Ishikawa (cell line): ENCODE data around the gene RNASE7.

ENCODE experiments used
- CEBPB ChIP-seq: IDR thresholded peaks from 2 replicates; pipeline ENCODE4 v1.6.1; 2012
- CREB1 ChIP-seq: IDR thresholded peaks from 2 replicates; pipeline ENCODE4 v1.6.1; 2012; ENCODE audit warnings: low read depth
- EGR1 ChIP-seq: IDR thresholded peaks from 2 replicates; pipeline ENCODE4 v1.6.1; 2012
- EP300 ChIP-seq: IDR thresholded peaks from 2 replicates; pipeline ENCODE4 v1.6.1; 2012; ENCODE audit warnings: borderline replicate concordance
- FOXM1 ChIP-seq: IDR thresholded peaks from 2 replicates; pipeline ENCODE4 v1.6.1; 2012; ENCODE audit warnings: low read depth, borderline replicate concordance
- MAX ChIP-seq: IDR thresholded peaks from 2 replicates; pipeline ENCODE4 v1.6.1; 2012
- NFIC ChIP-seq: IDR thresholded peaks from 2 replicates; pipeline ENCODE4 v1.6.1; 2012
- RAD21 ChIP-seq: IDR thresholded peaks from 2 replicates; pipeline ENCODE4 v1.6.1; 2012; ENCODE audit warnings: low read depth
- REST ChIP-seq: IDR thresholded peaks from 2 replicates; pipeline ENCODE4 v1.6.1; 2012; ENCODE audit warnings: low read depth, mild to moderate bottlenecking
- TAF1 ChIP-seq: IDR thresholded peaks from 2 replicates; pipeline ENCODE4 v1.6.1; 2012; ENCODE audit warnings: low read depth, mild to moderate bottlenecking
- TCF12 ChIP-seq: IDR thresholded peaks from 2 replicates; pipeline ENCODE4 v1.6.1; 2012; ENCODE audit warnings: low read depth
- TEAD4 ChIP-seq: IDR thresholded peaks from 2 replicates; pipeline ENCODE4 v1.6.1; 2012
- USF1 ChIP-seq: IDR thresholded peaks from 2 replicates; pipeline ENCODE4 v1.6.1; 2012
- YY1 ChIP-seq: IDR thresholded peaks from 2 replicates; pipeline ENCODE4 v1.6.1; 2012; ENCODE audit warnings: low read depth
- ZBTB7A ChIP-seq: IDR thresholded peaks from 2 replicates; pipeline ENCODE4 v1.6.1; 2012; ENCODE audit warnings: low read depth

Gene RNASE7

GRCh38 chr14:21086908-21087293 lies 44.7 kb downstream of the RNASE7 start:
- TF ChIP-seq MAX (no peak), TAF1 (no peak), YY1 (no peak), CEBPB (no peak), EGR1 (no peak), REST (no peak), EP300 (no peak), CREB1 (no peak), USF1 (no peak), NFIC (no peak), RAD21 (no peak), FOXM1 (no peak), TEAD4 (no peak), TCF12 (no peak), ZBTB7A (no peak)

- TF ChIP-seq REST: no peak
- no peak for TF ChIP-seq EP300
- no peak for TF ChIP-seq TCF12
- no peak for TF ChIP-seq TAF1
- TF ChIP-seq TEAD4: no peak
- no peak for TF ChIP-seq CREB1
- no peak for TF ChIP-seq EGR1
- TF ChIP-seq RAD21: no peak
- no peak for TF ChIP-seq MAX
- TF ChIP-seq CEBPB: no peak
Measured at GRCh38 chr14:21087294-21088091, 45.3 kb downstream of the RNASE7 start.

- TF ChIP-seq TEAD4: no peak
- TF ChIP-seq NFIC: no peak
- no peak for TF ChIP-seq REST
- TF ChIP-seq USF1: no peak
- no peak for TF ChIP-seq CREB1
- no peak for TF ChIP-seq FOXM1
- TF ChIP-seq ZBTB7A: no peak
- no peak for TF ChIP-seq EP300
- no peak for TF ChIP-seq RAD21
- no peak for TF ChIP-seq TAF1
Measured at GRCh38 chr14:21088687-21089086, 46.5 kb downstream of the RNASE7 start.

- TF ChIP-seq MAX: no peak
- no peak for TF ChIP-seq CREB1
- TF ChIP-seq RAD21: no peak
- TF ChIP-seq FOXM1: no peak
- no peak for TF ChIP-seq CEBPB
- TF ChIP-seq EGR1: no peak
- TF ChIP-seq REST: no peak
- TF ChIP-seq USF1: no peak
- TF ChIP-seq YY1: no peak
- no peak for TF ChIP-seq NFIC
- no peak for TF ChIP-seq ZBTB7A
- TF ChIP-seq TAF1: no peak
- TF ChIP-seq TCF12: no peak
- no peak for TF ChIP-seq TEAD4
- no peak for TF ChIP-seq EP300
Measured at GRCh38 chr14:21089271-21089670, 47.1 kb downstream of the RNASE7 start.
